Measurements from ENCODE around the gene CSNK1D.

DNA sequence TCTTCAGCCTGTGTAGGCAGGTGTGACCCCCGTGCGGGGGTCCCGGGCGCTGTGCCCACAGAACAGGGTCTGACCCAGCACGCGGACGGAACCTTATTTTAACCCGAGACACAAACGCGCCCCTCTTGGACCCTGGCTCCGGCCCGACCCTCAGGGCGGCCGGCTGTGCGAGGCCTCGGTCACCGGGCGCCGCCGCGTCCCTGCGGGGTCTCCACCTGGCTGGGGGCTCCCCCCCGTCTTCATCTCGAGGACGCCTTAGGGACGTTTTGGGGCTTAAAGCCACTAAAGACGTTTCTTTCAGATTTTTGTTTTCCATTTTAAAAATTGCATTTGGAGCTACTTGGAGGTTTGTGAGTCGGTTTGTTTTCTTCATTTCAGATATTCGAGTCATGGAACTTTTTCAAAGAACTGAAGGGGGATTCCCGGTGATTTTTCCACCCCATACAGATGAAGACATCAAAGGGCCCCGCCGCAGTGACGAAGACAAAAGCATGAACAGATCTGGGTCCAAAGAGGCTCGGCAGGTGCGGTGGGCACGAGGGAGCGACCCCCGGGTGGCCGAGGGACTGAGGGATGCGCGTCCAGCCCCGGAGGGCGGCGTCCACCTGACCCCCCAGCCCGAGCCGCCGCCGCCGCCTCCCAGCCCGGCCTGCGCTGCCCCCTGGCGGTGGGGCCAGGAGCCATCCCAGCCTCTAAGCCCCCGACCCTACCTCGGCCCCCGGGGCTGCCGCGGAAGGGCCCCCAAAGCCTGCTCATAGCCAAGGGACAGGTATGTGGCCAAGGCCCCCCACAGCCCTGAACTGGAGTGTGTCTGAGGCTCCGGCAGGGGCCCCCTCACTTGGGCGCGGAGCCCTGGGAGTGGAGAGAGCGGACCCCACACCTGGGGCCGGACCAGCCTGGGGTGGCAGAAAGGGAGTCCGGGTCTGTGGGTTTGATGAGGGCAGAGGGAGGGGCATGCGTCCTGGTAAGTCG, 47.7 kb upstream of the CSNK1D start:
- TF ChIP-seq, protein P1, sequence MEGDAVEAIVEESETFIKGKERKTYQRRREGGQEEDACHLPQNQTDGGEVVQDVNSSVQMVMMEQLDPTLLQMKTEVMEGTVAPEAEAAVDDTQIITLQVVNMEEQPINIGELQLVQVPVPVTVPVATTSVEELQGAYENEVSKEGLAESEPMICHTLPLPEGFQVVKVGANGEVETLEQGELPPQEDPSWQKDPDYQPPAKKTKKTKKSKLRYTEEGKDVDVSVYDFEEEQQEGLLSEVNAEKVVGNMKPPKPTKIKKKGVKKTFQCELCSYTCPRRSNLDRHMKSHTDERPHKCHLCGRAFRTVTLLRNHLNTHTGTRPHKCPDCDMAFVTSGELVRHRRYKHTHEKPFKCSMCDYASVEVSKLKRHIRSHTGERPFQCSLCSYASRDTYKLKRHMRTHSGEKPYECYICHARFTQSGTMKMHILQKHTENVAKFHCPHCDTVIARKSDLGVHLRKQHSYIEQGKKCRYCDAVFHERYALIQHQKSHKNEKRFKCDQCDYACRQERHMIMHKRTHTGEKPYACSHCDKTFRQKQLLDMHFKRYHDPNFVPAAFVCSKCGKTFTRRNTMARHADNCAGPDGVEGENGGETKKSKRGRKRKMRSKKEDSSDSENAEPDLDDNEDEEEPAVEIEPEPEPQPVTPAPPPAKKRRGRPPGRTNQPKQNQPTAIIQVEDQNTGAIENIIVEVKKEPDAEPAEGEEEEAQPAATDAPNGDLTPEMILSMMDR (IDR thresholded peaks at IDR 0.05), result peak; percentile 72 to 93 (median 93)
- TF ChIP-seq POLR2A (IDR thresholded peaks at IDR 0.05), result no peak

Data from ovary (tissue), 3 donors.